ENCODE data around the gene TRAPPC5.

TRAPPC5 gene

DNA sequence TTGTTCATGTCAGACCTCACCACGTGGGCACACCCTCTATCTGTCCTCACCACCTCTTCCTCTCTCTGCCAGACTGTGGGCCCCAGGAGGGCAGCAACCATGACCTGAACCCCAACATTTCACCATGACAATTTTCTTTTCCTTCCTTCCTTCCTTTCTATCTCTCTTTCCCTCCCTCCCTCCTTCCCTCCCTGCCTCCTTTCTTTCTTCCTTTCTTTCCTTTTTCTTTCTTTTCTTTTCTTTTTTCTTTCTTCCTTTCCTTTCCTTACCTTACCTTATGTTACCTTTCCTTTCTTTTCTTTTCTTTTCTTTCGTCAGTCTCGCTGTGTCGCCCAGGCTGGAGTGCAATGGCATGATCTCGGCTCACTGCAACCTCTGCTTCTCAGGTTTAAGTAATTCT, 30.0 kb downstream of the TRAPPC5 start:
- H3K27ac ChIP-seq: no peak overlapping the region
- TF ChIP-seq CTCF (conservative IDR thresholded peaks at IDR 0.05) (no peak), ZFX (IDR thresholded peaks at IDR 0.05) (no peak)

DNA sequence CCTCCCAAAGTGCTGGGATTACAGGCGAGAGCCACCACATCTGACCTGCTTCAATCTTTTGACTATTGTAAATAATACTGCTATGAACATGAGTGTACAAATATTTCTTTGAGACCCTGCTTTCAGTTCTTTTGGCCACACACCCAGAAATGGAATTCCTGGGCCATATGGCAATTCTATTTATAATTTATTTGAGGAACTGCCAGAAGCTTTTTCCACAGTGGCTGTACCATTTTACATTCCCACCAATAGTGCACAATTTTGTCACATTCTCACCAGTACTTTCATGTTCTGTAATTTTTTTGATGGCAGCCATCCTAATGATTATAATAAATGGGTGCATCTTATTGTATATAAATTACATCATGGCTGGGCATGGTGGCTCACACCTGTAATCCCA, 35.0 kb downstream of the TRAPPC5 start:
- TF ChIP-seq CTCF (conservative IDR thresholded peaks at IDR 0.05) (no peak), ZFX (IDR thresholded peaks at IDR 0.05) (no peak)
- H3K27ac ChIP-seq: no peak overlapping the region

- H3K27ac ChIP-seq: no peak overlapping the region
- TF ChIP-seq ZFX (IDR thresholded peaks at IDR 0.05) (no peak), CTCF (conservative IDR thresholded peaks at IDR 0.05) (no peak)
Measured at GRCh38 chr19:7716762-7717161, 36.1 kb downstream of the TRAPPC5 start.

DNA sequence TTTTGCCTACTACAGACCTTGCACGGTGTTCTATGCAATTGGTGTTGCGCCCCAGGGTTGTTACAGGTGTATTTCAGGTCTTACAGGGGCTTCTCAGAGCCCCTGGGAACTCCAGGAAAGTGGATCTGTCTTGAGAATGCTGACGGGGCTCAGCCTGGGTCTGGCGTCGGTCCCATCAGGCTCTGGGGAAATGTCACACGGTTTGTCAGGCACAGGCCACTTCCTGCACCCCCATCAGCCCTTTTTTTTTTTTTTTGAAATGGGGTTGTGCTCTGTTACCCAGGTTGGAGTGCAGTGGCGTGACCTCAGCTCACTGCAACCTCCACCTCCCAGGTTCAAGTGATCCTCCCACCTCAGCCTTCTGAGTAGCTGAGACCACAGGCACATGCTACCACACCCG, 38.0 kb downstream of the TRAPPC5 start:
- H3K27ac ChIP-seq: no peak overlapping the region
- TF ChIP-seq ZFX (IDR thresholded peaks at IDR 0.05) (no peak), CTCF (conservative IDR thresholded peaks at IDR 0.05) (no peak)

GRCh38 chr19:7720351-7720750, 39.7 kb downstream of the TRAPPC5 start:
- no peak overlapping the region for H3K27ac ChIP-seq
- no peak for TF ChIP-seq ZFX (IDR thresholded peaks at IDR 0.05)
- TF ChIP-seq CTCF (conservative IDR thresholded peaks at IDR 0.05): no peak

- no peak overlapping the region for H3K27ac ChIP-seq
- TF ChIP-seq CTCF (conservative IDR thresholded peaks at IDR 0.05) (no peak), ZFX (IDR thresholded peaks at IDR 0.05) (no peak)
Measured at GRCh38 chr19:7722231-7722651, 41.6 kb downstream of the TRAPPC5 start.

DNA sequence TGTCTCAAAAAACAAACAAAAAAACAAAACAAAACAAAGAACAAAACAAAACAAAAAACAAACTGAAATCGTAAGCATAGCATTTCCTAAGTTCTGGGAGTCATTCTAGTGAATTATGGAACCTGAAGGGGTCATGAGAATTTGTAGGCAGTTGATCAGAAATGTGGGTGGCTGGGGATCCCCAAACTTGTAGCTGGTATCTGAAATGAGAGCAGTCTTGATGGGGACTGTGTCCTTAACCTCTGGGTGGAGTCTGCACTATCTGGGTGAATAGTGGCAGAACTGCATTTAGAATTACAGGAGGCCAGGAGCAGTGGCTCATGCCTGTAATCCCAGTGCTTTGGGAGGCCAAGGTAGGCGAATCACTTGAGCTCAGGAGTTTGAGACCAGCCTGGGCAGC, 45.2 kb downstream of the TRAPPC5 start:
- TF ChIP-seq ZFX (IDR thresholded peaks at IDR 0.05) (no peak), CTCF (conservative IDR thresholded peaks at IDR 0.05) (no peak)
- no peak overlapping the region for H3K27ac ChIP-seq
